Measurements from ENCODE around the gene SYT5.
A peak's percentile ranks its signal among the peaks of the same experiment; 100 is the strongest.

SYT5 gene

DNA sequence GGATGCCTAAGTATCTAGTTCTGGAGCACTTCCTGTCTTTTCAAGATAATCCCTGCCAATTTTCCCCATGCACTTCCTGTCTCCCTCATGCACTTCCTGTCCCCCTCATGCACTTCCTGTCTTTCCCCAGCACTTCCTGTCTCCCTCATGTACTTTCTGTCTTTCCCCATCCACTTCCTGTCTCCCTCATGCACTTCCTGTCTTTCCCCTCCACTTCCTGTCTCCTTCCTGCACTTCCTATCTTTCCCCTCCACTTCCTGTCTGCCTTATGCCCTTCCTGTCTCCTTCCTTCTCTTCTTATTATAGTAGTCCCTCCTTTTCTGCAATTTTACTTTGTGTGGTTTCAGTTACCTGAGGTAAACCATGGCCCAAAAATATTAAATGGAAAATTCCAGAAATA is 28.1 kb downstream of the SYT5 start:
- H3K4me3 ChIP-seq (ENCODE audit: low read depth, low read length), result no peak overlapping the region
- no peak for TF ChIP-seq MYC (IDR thresholded peaks at IDR 0.05; ENCODE audit: low read depth, low read length)
- TF ChIP-seq, protein P1, sequence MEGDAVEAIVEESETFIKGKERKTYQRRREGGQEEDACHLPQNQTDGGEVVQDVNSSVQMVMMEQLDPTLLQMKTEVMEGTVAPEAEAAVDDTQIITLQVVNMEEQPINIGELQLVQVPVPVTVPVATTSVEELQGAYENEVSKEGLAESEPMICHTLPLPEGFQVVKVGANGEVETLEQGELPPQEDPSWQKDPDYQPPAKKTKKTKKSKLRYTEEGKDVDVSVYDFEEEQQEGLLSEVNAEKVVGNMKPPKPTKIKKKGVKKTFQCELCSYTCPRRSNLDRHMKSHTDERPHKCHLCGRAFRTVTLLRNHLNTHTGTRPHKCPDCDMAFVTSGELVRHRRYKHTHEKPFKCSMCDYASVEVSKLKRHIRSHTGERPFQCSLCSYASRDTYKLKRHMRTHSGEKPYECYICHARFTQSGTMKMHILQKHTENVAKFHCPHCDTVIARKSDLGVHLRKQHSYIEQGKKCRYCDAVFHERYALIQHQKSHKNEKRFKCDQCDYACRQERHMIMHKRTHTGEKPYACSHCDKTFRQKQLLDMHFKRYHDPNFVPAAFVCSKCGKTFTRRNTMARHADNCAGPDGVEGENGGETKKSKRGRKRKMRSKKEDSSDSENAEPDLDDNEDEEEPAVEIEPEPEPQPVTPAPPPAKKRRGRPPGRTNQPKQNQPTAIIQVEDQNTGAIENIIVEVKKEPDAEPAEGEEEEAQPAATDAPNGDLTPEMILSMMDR (IDR thresholded peaks at IDR 0.05; ENCODE audit: low read depth, low read length), result no peak
- TF ChIP-seq, protein P2, sequence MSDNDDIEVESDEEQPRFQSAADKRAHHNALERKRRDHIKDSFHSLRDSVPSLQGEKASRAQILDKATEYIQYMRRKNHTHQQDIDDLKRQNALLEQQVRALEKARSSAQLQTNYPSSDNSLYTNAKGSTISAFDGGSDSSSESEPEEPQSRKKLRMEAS (IDR thresholded peaks at IDR 0.05; ENCODE audit: low read depth, low read length), result no peak
- no peak for TF ChIP-seq POLR2A (IDR thresholded peaks at IDR 0.05; ENCODE audit: extremely low read depth, insufficient read length)
- DNase-seq (ENCODE audit: low read depth), result no peak

DNA sequence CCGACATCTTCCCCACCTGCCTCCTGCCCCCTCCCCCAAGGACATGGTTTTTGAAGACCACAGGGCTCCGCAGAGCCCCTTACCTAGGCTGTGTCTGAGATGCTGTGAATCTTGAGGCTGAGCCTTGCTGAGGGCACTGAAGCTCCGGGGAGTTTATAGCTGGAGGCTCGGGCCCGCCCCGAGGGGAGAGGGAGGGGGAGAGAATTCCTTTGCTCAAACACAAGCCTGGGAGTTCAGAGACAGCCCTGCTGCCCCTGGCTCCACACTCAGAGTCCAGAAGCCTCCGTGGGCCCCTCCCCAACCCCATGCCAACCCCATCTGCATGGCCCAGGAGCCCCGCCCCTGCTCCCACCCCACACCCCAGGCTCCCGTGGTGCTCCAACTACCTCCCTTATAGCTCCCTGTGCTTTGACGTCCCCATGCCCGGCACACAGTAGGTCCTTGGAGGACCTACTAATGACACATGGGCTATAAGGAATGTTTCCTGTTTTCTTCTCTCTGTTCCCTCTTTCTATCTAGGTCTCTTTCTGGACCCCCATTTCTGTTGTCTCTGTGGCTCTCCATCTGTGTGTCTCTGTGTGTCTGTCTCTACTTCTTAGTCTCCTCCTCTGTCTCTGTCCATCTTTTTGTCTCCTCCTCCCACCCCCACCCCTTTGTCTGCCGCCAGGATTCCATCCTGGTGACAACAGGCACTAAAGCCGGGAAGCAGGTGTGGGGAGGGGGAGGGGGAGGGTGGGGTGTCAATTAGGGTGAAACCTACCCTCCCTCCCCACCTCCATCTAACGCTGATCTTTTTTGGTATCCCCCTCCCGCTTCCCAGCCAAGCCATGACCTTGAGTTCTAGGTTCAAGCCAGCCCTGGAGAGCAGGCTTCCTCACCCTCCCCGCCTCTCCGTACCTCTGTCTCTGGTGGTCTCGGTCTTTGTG is 30.7 kb downstream of the SYT5 start, which contains the start of gene TNNT1:
TNNT1 (minus strand) TSS at position 129 of the 926 bp plus-strand sequence. CDS start 2,049 bp downstream, outside the sequence.
- no peak within 1 kb of the TSS for H3K4me3 ChIP-seq (ENCODE audit: low read depth, low read length)
- no peak for DNase-seq (ENCODE audit: low read depth)
- TF ChIP-seq, protein P2 (IDR thresholded peaks at IDR 0.05; ENCODE audit: low read depth, low read length), result no peak
- TF ChIP-seq, protein P1 (IDR thresholded peaks at IDR 0.05; ENCODE audit: low read depth, low read length), result no peak
- TF ChIP-seq MYC (IDR thresholded peaks at IDR 0.05; ENCODE audit: low read depth, low read length) (no peak), POLR2A (IDR thresholded peaks at IDR 0.05; ENCODE audit: extremely low read depth, insufficient read length) (no peak)

DNA sequence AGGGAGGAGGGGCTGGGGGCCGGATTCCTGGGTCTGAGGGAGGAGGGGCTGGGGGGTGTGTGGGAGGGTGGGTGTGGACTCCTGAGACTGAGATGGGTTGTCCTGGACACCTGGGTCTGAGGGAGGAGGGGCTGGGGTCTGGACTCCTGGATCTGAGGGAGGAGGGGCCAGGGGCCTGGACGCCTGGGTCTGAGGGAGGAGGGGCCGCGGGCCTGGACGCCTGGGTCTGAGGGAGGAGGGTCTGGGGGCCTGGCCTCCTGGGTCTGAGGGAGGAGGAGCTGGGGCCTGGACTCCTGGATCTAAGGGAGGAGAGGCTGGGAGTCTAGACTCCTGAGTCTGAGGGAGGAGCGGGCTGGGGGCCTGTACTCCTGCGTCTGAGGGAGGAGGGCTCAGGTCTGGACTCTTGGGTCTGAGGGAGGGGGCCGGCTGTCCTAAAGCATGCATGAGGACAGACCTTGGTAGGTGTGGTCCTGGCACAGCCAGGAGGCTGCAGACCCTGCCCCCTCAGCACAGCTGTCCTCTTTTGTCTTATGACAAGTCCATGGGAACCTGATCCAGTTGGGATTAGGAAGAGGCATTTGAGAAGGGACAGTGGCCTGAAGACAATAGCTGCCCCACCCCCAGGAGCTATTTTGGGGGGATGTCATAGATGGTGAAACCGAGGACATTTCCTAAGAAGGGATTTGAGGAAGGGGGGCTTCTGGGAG is 32.4 kb downstream of the SYT5 start:
- TF ChIP-seq, protein P1 (IDR thresholded peaks at IDR 0.05; ENCODE audit: low read depth, low read length), result no peak
- TF ChIP-seq, protein P2 (IDR thresholded peaks at IDR 0.05; ENCODE audit: low read depth, low read length), result no peak
- TF ChIP-seq MYC (IDR thresholded peaks at IDR 0.05; ENCODE audit: low read depth, low read length) (no peak), POLR2A (IDR thresholded peaks at IDR 0.05; ENCODE audit: extremely low read depth, insufficient read length) (no peak)
- no peak for DNase-seq (ENCODE audit: low read depth)
- H3K4me3 ChIP-seq (ENCODE audit: low read depth, low read length), result no peak overlapping the region

DNA sequence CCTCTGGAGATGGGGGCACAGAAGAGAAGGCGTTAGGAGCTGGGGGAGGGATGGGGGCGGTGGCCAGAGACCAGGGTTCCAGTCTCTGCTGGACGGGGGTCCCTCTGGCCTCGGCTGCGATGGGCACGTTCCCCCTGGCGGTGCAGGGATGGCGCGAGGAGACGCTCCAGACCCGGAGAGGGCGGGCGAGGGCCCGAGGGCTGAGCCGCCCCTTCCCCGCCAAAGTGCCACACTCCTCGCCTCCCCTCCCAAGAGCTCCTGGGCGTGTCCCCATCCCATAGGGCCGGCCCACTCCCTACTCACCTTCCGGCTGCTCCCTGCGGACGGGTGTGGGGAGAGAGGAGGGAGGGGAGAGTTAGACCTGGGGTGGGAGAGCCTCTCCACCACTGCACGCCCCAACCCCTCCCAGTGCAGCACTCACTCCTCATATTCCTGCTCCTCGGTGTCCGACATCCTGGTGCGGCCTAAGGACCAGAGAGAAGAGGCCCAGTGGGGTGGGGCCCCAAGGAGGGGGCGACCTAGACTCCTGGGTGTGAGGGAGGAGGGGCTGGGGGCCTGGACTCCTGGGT is 33.3 kb downstream of the SYT5 start:
- DNase-seq (ENCODE audit: low read depth), result peak; percentile 24
- H3K4me3 ChIP-seq (ENCODE audit: low read depth, low read length), result no peak overlapping the region
- TF ChIP-seq, protein P2 (IDR thresholded peaks at IDR 0.05; ENCODE audit: low read depth, low read length), result no peak
- TF ChIP-seq, protein P1 (IDR thresholded peaks at IDR 0.05; ENCODE audit: low read depth, low read length), result no peak
- no peak for TF ChIP-seq MYC (IDR thresholded peaks at IDR 0.05; ENCODE audit: low read depth, low read length)
- TF ChIP-seq POLR2A (IDR thresholded peaks at IDR 0.05; ENCODE audit: extremely low read depth, insufficient read length), result no peak

DNA sequence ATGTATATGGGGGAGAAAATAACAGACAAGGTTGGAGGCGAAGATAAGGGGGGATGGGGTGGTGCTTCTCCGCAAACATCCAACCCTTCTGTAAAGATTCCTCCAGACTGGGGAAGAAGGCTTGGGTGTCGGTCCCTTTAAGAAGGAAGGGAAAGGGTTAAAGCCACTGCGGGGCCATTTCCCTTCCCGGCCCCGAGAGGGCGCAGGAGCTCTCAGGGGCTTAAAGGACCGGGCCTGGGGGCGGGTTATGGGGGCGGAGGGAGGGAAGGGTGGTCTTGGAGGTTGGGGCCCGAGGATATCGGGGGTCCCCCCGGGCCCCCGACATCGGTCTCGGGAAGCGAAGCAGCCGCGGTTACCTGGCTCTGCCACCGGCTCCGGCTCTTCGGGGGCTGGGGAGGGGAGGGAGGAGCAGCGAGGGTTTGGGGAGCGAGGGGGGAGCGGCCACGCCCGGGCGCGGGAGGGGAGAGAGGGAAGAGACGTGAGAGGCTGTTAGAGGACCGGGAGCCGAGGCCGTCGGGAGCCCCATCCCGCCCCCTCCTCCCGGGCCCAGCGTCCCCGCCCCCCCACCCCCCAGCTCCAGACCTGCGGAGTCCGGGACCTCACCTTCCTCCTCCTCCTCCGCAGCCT is 33.9 kb downstream of the SYT5 start:
- H3K4me3 ChIP-seq (ENCODE audit: low read depth, low read length), result no peak overlapping the region
- peak; percentile 43 for DNase-seq (ENCODE audit: low read depth)
- no peak for TF ChIP-seq MYC (IDR thresholded peaks at IDR 0.05; ENCODE audit: low read depth, low read length)
- TF ChIP-seq, protein P1 (IDR thresholded peaks at IDR 0.05; ENCODE audit: low read depth, low read length), result peak; percentile 49

Data from NB4 (cell line).